ENCODE measurements around the gene PCBP3. TPM values are rescaled to one million over a fixed set of nuclear protein-coding genes. Genes with fewer than 3 reads are reported as not detected.

The PCBP3 gene
- total RNA-seq, 4 donors from 2014 or later: 0.13 to 0.26 TPM; not detected in 2

- Histone ChIP-seq H3K4me3 (no peak overlapping the region), H3K36me3 (no peaks in the 10 kb centered on the region), H3K27me3 (peaks cover 0 to 3% (median 0%) of the 10 kb centered on the region in 3 donors), H3K4me1 (no peaks in the 10 kb centered on the region), H3K27ac (no peak overlapping the region), H3K9me3 (no peaks in the 10 kb centered on the region)
- ATAC-seq: no peak
- DNase-seq: no peak
- in situ Hi-C loops (cut with MboI; ENCODE audit: low sequenced_read_pairs in 4 of 4): no loop called here
- TF ChIP-seq CTCF (IDR thresholded peaks at IDR 0.05 in 4 of 5, conservative IDR thresholded peaks at IDR 0.05 in 1 of 5) (no peak), POLR2A (IDR thresholded peaks at IDR 0.05) (no peak)
- intact Hi-C loops (cut with DNase I; ENCODE audit: low total_unique reads): no loop called here
Measured at GRCh38 chr21:45910155-45910547, 266.6 kb downstream of the PCBP3 start.

GRCh38 chr21:45910548-45911221 is 267.2 kb downstream of the PCBP3 start:
- no peak for DNase-seq
- in situ Hi-C loops (cut with MboI; ENCODE audit: low sequenced_read_pairs in 4 of 4) (no loop called here), intact Hi-C loops (cut with DNase I; ENCODE audit: low total_unique reads) (no loop called here)
- TF ChIP-seq POLR2A (IDR thresholded peaks at IDR 0.05): no peak
- no peak for TF ChIP-seq CTCF (IDR thresholded peaks at IDR 0.05 in 4 of 5, conservative IDR thresholded peaks at IDR 0.05 in 1 of 5)
- Histone ChIP-seq H3K27me3 (peaks cover 0 to 3% (median 0%) of the 10 kb centered on the region in 3 donors), H3K4me1 (no peaks in the 10 kb centered on the region), H3K9me3 (no peaks in the 10 kb centered on the region), H3K27ac (no peak overlapping the region), H3K36me3 (no peaks in the 10 kb centered on the region), H3K4me3 (no peak overlapping the region)
- no peak for ATAC-seq

- ATAC-seq: no peak
- Histone ChIP-seq H3K36me3 (no peaks in the 10 kb centered on the region), H3K27ac (no peak overlapping the region), H3K4me1 (no peaks in the 10 kb centered on the region), H3K27me3 (peaks cover 0 to 3% (median 0%) of the 10 kb centered on the region in 3 donors), H3K4me3 (no peak overlapping the region), H3K9me3 (no peaks in the 10 kb centered on the region)
- intact Hi-C loops (cut with DNase I; ENCODE audit: low total_unique reads) (no loop called here), in situ Hi-C loops (cut with MboI; ENCODE audit: low sequenced_read_pairs in 4 of 4) (no loop called here)
- TF ChIP-seq POLR2A (IDR thresholded peaks at IDR 0.05) (no peak), CTCF (IDR thresholded peaks at IDR 0.05 in 4 of 5, conservative IDR thresholded peaks at IDR 0.05 in 1 of 5) (no peak)
- DNase-seq: no peak
Measured at GRCh38 chr21:45911806-45912325, 268.3 kb downstream of the PCBP3 start.

- Histone ChIP-seq H3K36me3 (no peaks in the 10 kb centered on the region), H3K27ac (no peak overlapping the region), H3K4me1 (no peaks in the 10 kb centered on the region), H3K27me3 (peaks cover 0 to 3% (median 0%) of the 10 kb centered on the region in 3 donors), H3K4me3 (no peak overlapping the region), H3K9me3 (no peaks in the 10 kb centered on the region)
- intact Hi-C loops (cut with DNase I; ENCODE audit: low total_unique reads): no loop called here
- in situ Hi-C loops (cut with MboI; ENCODE audit: low sequenced_read_pairs in 4 of 4): no loop called here
- ATAC-seq (no peak), DNase-seq (no peak)
- TF ChIP-seq CTCF (IDR thresholded peaks at IDR 0.05 in 4 of 5, conservative IDR thresholded peaks at IDR 0.05 in 1 of 5): no peak
- no peak for TF ChIP-seq POLR2A (IDR thresholded peaks at IDR 0.05)
Measured at GRCh38 chr21:45912611-45913417, 269.3 kb downstream of the PCBP3 start.

Data from gastrocnemius medialis (tissue), 4 donors.